ENCODE measurements around the gene ERI3. TPM values are rescaled to one million over a fixed set of nuclear protein-coding genes. Genes with fewer than 3 reads are reported as not detected.

The ERI3 gene
- polyA plus RNA-seq, 2 of the 4 experiments (the other 2 are of a cell fraction) = 43.4 to 44.7 TPM

- H3K9me3 ChIP-seq = no peaks in the 10 kb centered on the region
- no peak overlapping the region for H3K27ac ChIP-seq
- ATAC-seq = no peak
- 95% methylated on average over 6 of the region's 6 CpGs for WGBS (ENCODE audit: missing lambda C conversion rate)
- TF ChIP-seq CEBPB (IDR thresholded peaks at IDR 0.05) (no peak), NFE2L2 (conservative IDR thresholded peaks at IDR 0.05; ENCODE audit: low read length) (no peak), ESRRA (IDR thresholded peaks at IDR 0.05; ENCODE audit: borderline replicate concordance, low read length) (no peak)
- ChIA-PET POLR2A (no interaction called here), CTCF (no interaction called here)
- H3K4me3 ChIP-seq = no peak overlapping the region
- H3K4me1 ChIP-seq = no peaks in the 10 kb centered on the region
- DNase-seq (ENCODE audit: low read depth in 1 of 2, low spot score in 1 of 2) = no peak
- FAIRE-seq = no peak
- H3K4me2 ChIP-seq = no peak overlapping the region
These were observed 92.6 kb downstream of the ERI3 start for GRCh38 chr1:44262414-44262813.

- no peak for FAIRE-seq
- POLR2A ChIA-PET = no interaction called here
These were observed 93.1 kb downstream of the ERI3 start for GRCh38 chr1:44261962-44262361.

GRCh38 chr1:44261171-44261817 is 93.8 kb downstream of the ERI3 start:
- ChIA-PET POLR2A (no interaction called here), CTCF (interaction anchor here (1.0 kb wide), 2 partner anchors 44 to 334 kb away, joined by 3 to 4 read pairs; no protein-coding TSS in a partner anchor)
- H3K4me3 ChIP-seq = no peak overlapping the region
- TF ChIP-seq RCOR1 (IDR thresholded peaks at IDR 0.05; ENCODE audit: low read depth, low read length) = no peak
- no peak for TF ChIP-seq SMC3 (IDR thresholded peaks at IDR 0.05)
- no peak for TF ChIP-seq CBX2 (IDR thresholded peaks at IDR 0.05; ENCODE audit: borderline replicate concordance, low read depth)
- TF ChIP-seq PHF8 (IDR thresholded peaks at IDR 0.05; ENCODE audit: borderline replicate concordance, low read depth) = no peak
- TF ChIP-seq ZNF302 (CRISPR knock-in tag; IDR thresholded peaks at IDR 0.05) = no peak
- TF ChIP-seq SREBF2 (IDR thresholded peaks at IDR 0.05) = no peak
- TF ChIP-seq ZC3H11A (IDR thresholded peaks at IDR 0.05) = no peak
- TF ChIP-seq FOSL2 (IDR thresholded peaks at IDR 0.05) = no peak
- no peak for TF ChIP-seq FOSL2 (CRISPR knock-in tag; IDR thresholded peaks at IDR 0.05)
- no peak for TF ChIP-seq EHF (CRISPR knock-in tag; IDR thresholded peaks at IDR 0.05)
- TF ChIP-seq JUNB (IDR thresholded peaks at IDR 0.05) = no peak
- TF ChIP-seq FOXS1 (CRISPR knock-in tag; IDR thresholded peaks at IDR 0.05) = no peak
- TF ChIP-seq E2F6 (IDR thresholded peaks at IDR 0.05; ENCODE audit: borderline replicate concordance, low read depth) = no peak
- TF ChIP-seq EHMT2 (IDR thresholded peaks at IDR 0.05; ENCODE audit: low read depth) = no peak
- TF ChIP-seq HES2 (IDR thresholded peaks at IDR 0.05) = no peak
- TF ChIP-seq KDM5A (IDR thresholded peaks at IDR 0.05) = no peak
- no peak for TF ChIP-seq NPAS2 (CRISPR knock-in tag; IDR thresholded peaks at IDR 0.05; ENCODE audit: borderline replicate concordance)
- TF ChIP-seq RNF2 (IDR thresholded peaks at IDR 0.05; ENCODE audit: borderline replicate concordance, low read depth) = no peak
- TF ChIP-seq CBX8 (IDR thresholded peaks at IDR 0.05) = no peak
- TF ChIP-seq GATA3 (IDR thresholded peaks at IDR 0.05; ENCODE audit: borderline replicate concordance) = no peak
- TF ChIP-seq RAD21 (conservative IDR thresholded peaks at IDR 0.05 in 1 of 2, IDR thresholded peaks at IDR 0.05 in 1 of 2) = no peak
- DNase-seq (ENCODE audit: low read depth in 1 of 2, low spot score in 1 of 2) = no peak
- 95% methylated on average over 27 of the region's 27 CpGs for WGBS (ENCODE audit: missing lambda C conversion rate)
- H3K4me2 ChIP-seq = no peak overlapping the region
- H3K27ac ChIP-seq = no peak overlapping the region
- no peak for ATAC-seq
- H3K4me1 ChIP-seq = no peaks in the 10 kb centered on the region
- FAIRE-seq = no peak
- no peaks in the 10 kb centered on the region for H3K9me3 ChIP-seq

More at GRCh38 chr1:44261962-44262361, 93.1 kb downstream of the ERI3 start:
- DNase-seq (ENCODE audit: low read depth in 1 of 2, low spot score in 1 of 2) (no peak), ATAC-seq (no peak)
- WGBS (ENCODE audit: missing lambda C conversion rate) = 91% methylated on average over 5 of the region's 5 CpGs
- no peak overlapping the region for H3K4me3 ChIP-seq
- H3K4me2 ChIP-seq = no peak overlapping the region
- H3K9me3 ChIP-seq = no peaks in the 10 kb centered on the region
- TF ChIP-seq SMC3 (IDR thresholded peaks at IDR 0.05) (no peak), MAX (IDR thresholded peaks at IDR 0.05) (no peak), HES2 (IDR thresholded peaks at IDR 0.05) (no peak), HDAC2 (IDR thresholded peaks at IDR 0.05) (no peak), RARB (CRISPR knock-in tag; IDR thresholded peaks at IDR 0.05) (no peak), RFX5 (IDR thresholded peaks at IDR 0.05) (no peak)
- no peak overlapping the region for H3K27ac ChIP-seq
- CTCF ChIA-PET = interaction anchor here (1.0 kb wide), 2 partner anchors 45 to 333 kb away, joined by 3 to 4 read pairs; no protein-coding TSS in a partner anchor
- H3K4me1 ChIP-seq = no peaks in the 10 kb centered on the region
